Measurements from ENCODE around the gene GATD1.
A peak's percentile ranks its signal among the peaks of the same experiment; 100 is the strongest.

Gene GATD1

DNA sequence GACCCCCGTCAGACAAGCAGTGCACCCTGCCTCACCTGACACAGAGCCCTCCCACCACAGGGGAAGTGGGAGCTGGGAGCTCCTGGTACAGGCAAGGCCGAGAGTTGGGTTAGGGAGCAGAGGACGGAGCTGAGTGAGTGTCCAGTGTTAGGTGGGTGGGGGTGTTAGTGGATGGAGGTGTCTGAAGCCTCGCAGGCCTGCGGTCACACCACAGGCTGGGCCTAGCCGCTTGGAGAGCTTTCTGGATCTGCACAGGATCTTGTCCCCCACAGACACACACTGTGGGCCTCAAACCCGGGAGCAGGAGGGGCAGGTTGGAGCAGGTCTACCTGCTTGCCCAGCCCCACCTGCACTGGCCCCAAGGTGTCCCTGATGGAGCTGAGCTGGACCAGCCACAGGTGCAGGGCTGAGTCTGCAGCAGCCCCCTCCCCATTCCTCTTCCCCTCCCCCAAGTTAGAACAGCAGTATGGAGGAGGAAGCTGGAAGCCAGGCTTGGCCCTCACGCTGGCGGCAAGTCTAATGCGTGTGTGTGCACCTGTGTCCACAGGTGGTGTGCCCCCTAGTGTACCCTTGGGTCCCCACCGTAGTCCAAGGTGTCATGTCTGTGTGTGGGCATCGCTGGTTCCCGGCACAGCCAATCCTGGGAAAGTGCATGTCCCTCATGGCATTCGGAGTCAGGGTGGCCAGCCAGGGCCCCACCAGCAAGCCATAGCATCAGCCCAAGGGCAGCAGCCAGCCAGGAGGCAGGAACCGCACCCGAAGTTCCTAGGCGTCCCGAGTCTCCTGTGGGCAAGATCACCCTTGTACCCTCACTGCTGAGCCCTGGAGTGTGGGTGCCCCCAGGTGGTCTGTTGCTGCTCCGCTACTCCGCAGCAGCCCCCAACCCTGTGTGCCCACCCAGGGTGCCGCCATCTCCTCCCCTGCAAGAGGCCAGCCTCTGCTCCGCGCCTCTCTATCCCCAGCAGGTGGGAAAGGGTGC, 2.0 kb upstream of the GATD1 start:
- DNase-seq (ENCODE audit: low spot score) = peak; percentile 61

DNA sequence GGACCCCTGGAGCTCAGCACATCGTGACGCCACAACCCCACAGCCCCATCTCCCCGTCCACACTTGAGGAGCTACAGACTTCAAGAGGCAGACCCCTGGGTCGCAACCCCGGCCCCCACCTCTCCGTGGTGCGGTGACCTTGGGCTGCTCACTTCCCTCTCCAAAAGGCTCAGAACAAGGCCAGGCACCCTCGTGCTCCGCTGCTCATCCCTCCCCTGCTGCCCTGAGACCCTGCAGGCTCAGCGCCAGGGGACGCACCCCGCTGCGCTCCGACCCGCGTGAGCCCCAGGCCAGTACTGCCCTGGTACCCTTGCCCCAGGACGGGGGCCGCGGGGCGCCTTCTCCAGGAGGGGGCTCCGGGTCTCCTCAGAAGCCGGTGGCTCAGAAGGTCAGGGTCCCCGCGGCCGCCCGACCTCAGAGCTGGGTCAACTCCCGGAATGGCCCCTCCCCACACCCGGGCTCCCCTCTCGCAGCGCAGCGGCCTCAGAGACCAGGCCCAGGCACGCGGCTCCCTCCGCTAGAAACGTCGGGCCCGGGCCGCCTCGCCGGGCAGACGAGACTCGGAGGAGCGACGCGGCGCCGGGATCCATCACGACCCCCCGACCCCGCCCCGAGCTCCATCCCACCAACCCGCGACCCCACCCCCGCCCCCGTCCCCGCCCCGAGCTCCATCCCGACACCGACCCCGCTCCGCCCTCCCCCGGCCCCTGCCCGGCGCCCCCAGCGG, 563 bp downstream of the GATD1 start:
- DNase-seq (ENCODE audit: low spot score) = no peak

DNA sequence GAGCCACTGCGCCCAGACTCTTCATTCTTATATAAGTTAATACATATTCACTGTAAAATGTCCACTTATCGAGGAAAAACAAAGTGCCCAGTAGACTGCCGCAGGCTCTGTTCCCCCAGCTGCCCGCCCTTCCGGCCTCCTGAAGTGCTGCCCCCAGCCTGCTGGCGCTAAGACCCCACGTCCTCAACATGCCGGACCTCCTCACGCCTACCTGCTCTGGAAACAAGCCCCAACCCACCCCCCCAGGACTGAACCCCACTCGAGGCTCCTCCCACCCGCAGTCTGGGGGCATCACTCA, 1.1 kb downstream of the GATD1 start:
- peak; percentile 52 for DNase-seq (ENCODE audit: low spot score)

GRCh38 chr11:774873-775592, 2.3 kb downstream of the GATD1 start:
- no peak for DNase-seq (ENCODE audit: low spot score)

GRCh38 chr11:773830-774229, 3.5 kb downstream of the GATD1 start:
- no peak for DNase-seq (ENCODE audit: low spot score)

- DNase-seq (ENCODE audit: low spot score) = no peak
These were observed 3.9 kb downstream of the GATD1 start for GRCh38 chr11:773425-773824.

DNA sequence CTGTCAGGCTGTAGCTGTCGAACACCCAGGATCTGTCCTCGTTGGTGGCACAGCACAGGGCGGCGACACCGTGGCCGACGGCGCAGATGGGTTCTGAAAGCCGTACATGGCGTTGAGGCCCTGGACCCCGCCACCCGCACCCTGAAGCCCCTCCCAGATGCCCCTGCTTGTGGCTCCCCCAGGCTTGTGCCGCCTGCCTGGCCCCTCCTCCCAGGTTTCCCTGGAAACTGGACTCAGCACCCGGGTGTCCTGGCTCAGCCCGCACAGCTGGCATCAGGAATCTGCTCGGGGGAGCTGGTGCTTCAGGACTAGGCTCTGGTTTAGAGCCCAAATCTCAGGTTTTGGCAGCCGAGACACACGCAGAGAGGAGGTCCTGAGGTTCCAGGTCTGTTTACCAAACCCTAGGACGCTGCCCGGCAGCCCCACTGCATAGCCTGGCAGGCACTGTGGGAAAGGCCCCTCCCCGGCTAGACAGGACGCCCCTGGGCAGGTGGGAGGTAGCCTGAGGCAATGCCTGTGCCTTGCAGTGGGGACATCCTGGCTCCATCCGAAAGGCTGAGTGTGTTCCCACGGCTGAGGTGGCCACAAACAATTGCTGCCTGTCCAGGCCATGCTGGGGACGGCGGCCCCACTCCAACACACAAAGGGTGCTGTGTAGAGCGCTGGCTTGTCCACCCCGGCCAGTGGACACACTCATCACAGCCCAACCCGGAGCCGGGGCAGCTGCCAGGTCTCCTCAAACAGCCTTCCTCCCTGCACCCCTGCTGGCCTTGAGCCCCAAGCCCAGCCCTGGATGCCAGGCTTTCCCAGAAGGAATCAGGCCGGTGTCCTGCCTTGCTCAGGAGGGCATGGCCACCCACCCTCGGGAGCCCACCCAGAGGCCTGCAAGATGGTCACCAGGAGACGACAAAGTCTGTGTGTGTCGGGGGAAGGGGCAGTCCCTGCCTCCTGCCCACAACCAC, 4.6 kb downstream of the GATD1 start:
- no peak for DNase-seq (ENCODE audit: low spot score)

- DNase-seq (ENCODE audit: low spot score) = no peak
These were observed 5.6 kb downstream of the GATD1 start for GRCh38 chr11:771617-772204.

GRCh38 chr11:770642-771616, 6.4 kb downstream of the GATD1 start:
- no peak for DNase-seq (ENCODE audit: low spot score)

GRCh38 chr11:769887-770641, 7.2 kb downstream of the GATD1 start:
- DNase-seq (ENCODE audit: low spot score) = no peak

GRCh38 chr11:767238-767637, 10.0 kb downstream of the GATD1 start:
- no peak for DNase-seq (ENCODE audit: low spot score)

DNA sequence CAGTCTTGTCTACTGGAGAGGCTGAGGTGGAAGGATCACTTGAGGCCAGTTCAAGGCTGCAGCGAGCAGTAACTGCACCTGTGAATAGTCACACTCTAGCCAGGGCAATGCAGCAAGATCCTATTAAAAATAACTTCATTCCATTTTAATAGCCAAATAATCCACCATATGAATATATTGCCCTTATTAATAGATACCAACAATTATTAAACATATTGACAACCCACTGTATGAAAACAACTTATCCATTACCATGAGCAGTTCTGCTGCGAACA, 10.4 kb downstream of the GATD1 start:
- DNase-seq (ENCODE audit: low spot score) = no peak

DNA sequence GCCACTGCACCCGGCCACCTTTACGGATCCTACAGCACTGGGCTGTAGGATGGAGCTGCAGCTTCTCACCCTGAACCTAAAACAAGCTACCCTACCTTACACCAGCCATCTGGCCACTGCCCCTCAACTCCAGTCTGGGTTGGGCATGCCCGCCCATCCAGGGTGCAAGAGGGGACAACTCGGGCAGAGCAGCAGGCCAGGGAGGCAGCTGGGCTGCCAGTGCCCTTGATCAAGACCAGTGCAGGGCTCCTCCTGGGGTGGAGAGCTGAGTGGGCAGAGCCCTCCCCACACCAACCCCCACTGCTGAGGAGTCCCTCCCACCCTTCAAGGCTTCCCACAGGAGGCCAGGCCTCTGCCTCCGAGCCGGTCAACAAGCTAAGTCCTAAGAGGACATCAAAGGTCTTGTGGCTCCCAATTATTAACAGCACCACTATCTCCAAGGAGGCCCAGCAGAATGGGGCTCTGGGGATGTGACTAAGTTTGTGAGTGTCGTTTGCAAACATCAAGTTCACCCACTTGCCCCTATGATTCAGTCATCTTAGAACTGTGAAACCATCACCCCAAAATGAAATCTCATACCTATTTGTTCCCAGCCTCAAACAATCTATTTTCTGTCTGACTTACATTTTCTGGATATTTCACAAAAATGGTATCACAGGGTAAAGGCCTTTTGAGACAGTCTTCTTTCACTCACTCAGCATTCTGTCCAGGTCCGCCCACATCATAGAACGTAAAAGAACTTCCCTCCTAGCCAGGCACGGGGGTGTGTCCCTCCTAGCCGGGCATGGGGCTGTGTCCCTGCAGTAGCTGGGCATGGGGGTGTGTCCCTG, 11.0 kb downstream of the GATD1 start:
- no peak for DNase-seq (ENCODE audit: low spot score)

GRCh38 chr11:765802-766091, 11.5 kb downstream of the GATD1 start:
- DNase-seq (ENCODE audit: low spot score) = no peak

DNA sequence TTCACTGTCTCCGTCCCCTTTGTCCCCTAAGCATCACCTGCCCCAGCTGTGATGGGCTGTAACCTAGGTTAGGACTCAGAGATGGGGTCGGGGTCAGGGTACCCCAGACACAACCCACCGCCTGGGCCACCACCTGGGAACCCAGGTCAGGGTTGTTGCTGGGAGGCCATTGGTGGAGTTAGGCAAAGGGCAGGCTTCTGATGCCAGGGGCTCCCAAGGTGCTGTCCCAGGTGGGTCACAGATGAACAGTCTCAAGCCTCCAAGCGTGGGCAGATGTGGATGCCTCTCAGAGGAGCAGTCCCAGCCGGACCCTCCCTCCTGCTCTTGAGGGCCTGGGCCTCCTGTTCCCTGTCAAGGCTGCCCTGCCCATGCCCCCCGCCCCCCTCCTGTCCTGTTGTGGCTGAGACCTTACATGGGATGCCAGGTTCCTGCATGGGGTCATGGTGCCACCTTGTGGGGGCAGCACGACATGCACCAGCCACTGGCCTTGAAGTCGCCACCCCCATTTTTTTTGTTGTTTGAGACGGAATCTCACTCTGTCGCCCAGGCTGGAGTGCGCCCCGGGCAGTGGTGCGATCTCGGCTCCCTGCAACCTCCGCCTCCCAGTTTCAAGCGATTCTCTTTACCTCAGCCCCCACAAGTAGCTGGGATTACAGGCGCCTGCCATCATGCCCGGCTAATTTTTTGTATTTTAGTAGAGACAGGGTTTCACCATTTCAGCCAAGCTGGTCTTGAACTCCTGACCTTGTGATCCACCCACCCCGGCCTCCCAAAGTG, 12.1 kb downstream of the GATD1 start:
- DNase-seq (ENCODE audit: low spot score) = no peak

DNA sequence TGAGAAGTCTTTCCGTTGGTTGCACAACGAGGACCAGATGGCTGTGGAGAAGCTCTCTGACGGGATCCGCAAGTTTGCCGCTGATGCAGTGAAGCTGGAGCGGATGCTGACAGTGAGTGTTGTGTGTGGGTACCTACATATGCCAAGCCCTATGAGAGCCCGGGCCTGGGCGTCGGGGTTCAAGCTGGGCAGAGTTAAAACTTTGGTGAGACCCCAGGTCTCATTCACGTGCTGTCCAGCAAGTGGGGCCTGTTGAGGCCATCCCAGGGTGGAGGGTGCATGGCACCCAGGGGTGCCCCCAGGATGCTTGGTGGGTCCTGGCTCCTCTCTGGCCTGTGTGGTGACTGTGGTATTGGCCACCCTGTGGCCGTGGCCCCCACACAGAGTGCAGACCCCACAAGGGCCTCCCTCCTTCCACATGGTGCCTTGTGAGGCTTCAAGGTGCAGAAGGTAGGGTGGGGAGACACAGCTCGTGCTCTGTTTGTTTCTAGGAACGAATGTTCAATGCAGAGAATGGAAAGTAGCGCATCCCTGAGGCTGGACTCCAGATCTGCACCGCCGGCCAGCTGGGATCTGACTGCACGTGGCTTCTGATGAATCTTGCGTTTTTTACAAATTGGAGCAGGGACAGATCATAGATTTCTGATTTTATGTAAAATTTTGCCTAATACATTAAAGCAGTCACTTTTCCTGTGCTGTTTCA, 12.8 kb downstream of the GATD1 start:
- no peak for DNase-seq (ENCODE audit: low spot score)

DNA sequence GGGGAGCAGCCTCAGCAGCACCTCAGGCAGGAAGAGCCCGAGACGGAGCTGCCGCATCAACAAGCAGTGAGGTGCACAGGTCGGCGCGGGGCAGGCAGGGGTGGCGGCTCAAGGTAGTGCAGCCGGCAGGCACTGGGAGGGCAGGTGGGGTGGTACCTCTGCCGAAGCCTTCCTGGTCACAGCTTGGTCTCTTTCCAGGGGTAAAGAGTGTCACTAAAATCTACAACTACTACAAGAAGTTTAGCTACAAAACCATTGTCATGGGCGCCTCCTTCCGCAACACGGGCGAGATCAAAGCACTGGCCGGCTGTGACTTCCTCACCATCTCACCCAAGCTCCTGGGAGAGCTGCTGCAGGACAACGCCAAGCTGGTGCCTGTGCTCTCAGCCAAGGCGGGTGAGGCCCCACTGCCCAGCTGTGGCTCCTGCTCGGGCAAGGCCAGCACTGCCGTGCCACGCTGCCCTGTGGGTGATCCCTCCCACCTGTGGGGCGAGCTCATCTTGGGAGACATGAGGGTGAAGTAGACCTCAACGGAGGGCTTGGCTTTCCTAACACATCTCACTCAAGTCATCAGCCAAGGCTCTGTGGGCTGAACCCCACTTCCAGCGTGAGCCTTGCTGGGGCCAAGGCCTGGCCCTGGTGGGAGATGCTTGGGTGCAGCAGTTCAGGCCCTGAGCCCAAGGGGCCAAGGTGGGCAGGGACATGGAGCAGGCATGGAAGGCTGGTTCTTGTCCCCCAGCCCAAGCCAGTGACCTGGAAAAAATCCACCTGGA, 13.6 kb downstream of the GATD1 start:
- DNase-seq (ENCODE audit: low spot score) = no peak

All from left forelimb (tissue), 1 donor.